K562 treated with DMSO at 1 percent for 12 hours (cell line): ENCODE data around the gene DOCK2. TPM values are rescaled to one million over a fixed set of nuclear protein-coding genes. Genes with fewer than 3 reads are reported as not detected.

Experiments used
- total RNA-seq: library from RNA; unstranded; fragments of 300-600 nt; gene quantifications from 2 replicates; pipeline ENCODE4 v1.2.3, GENCODE V29; 2022; ENCODE audit not compliant: insufficient read depth

The DOCK2 gene
- total RNA-seq: 20.0 and 39.9 TPM in 2 replicates

DNA sequence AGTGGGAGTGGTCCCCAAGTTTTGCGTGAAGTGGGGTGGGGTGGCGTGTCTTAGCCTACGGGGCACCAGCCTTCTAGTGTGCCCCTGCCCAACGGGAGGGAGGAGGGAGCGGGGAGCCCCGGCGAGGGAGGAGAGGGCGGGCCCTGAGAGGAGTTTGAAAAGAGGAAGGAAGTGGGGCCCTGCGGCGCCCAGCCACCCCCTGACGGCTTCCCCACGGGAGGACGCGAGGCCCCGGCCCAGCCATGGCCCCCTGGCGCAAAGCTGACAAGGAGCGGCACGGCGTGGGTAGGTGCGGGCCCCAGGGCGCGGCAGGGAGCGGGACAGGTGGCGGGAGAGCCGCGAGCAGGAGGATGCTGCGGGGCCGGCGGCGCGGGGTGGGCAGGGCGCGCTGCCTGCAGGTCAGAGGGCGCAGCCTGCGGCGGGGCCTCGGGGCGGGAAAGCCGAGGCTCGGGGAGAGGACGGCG lies at the start of gene DOCK2:
TSS of gene DOCK2 (plus strand) at position 191 of the 464 bp plus-strand sequence. CDS start at position 243, 52 bp downstream.

DNA sequence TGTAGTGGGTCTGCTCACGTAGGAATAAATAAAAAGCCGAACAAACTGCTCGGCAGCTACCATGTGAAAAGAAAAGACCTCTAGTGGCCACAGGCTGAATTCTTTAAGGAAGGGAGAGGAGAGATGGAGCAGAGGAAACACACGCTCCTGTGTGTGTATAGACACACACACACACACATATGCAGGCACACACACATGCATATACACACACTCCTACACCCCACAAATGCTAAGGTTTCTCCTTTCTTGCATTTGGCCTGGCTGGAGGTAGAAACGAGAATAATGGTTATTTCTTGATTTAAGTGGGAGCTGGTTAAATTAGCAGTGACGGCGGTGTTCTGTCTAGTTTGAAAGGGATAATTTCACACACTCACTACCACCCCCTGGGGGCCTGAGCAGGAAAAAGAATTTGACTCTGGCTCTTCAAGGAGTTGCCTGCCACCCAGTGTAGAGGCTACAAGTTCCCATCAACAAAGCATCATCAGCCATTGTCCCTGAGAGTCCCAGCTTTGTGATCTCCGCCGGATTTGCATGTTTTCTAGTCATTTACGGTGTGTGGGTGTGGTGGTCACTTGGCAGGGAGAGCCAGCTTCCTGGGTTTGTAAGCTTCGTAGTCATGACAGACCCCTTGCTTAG lies 343.5 kb downstream of the DOCK2 start, which contains the start of gene INSYN2B:
TSS of gene INSYN2B (minus strand) at position 78 of the 636 bp plus-strand sequence. CDS start 96,597 bp downstream, outside the sequence.

DNA sequence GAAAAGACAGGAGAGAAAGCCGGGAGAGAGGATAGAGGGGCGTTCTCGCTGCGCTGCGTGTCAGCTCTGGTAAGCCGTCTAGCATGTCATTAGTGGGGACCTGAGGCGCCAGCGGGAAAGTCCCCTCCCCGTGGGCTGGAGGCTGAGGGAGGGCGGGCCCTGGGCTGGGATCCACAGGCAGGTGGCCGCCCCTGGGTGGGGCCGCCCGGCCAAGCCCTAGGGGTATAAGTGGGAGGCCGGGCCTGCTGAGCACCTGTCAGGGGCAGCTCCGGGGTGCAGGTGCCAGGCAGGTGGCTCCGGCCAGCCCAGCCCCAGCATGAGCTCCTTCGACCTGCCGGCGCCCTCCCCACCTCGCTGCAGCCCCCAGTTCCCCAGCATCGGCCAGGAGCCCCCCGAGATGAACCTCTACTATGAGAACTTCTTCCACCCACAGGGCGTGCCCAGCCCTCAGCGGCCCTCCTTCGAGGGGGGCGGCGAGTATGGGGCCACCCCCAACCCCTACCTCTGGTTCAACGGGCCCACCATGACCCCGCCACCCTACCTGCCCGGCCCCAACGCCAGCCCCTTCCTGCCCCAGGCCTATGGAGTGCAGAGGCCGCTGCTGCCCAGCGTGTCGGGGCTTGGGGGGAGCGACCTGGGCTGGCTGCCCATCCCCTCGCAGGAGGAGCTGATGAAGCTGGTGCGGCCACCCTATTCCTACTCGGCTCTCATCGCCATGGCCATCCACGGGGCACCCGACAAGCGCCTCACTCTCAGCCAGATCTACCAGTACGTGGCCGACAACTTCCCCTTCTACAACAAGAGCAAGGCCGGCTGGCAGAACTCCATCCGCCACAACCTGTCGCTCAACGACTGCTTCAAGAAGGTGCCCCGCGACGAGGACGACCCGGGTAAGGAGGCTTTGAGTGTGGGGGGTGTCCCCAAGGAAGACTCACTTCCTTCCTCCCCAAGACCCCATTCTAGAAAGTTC lies 468.9 kb downstream of the DOCK2 start, which contains the start of gene FOXI1:
TSS of gene FOXI1 (plus strand) at position 256 of the 970 bp plus-strand sequence. CDS start at position 317, 61 bp downstream.

Other genes with a start within 250 kb of the DOCK2 start
- gene SPDL1, start 53.5 kb upstream of the DOCK2 start, total RNA-seq: 17.3 and 43.1 TPM in 2 replicates